Mammary epithelial cell (primary cell): ENCODE data around the gene UPB1.

Source experiments
- EZH2 ChIP-seq: IDR thresholded peaks from 2 replicates; pipeline ENCODE4 v1.6.1; 2012; ENCODE audit warnings: low read length, inconsistent platforms, borderline replicate concordance
- TF ChIP-seq, protein P1 (sequence below), 2 donors: IDR thresholded peaks in 1 of 2; conservative IDR thresholded peaks in 1 of 2; 2 replicates each; pipeline ENCODE4 v1.5.1; 2011 to 2012; ENCODE audit warnings: inconsistent platforms in 2 of 2, low read length in 2 of 2, mild to moderate bottlenecking in 2 of 2, control low read depth in 1 of 2, low read depth in 1 of 2; ENCODE audit not compliant: insufficient read depth in 1 of 2; ENCODE audit errors: extremely low read depth in 1 of 2

DNA sequence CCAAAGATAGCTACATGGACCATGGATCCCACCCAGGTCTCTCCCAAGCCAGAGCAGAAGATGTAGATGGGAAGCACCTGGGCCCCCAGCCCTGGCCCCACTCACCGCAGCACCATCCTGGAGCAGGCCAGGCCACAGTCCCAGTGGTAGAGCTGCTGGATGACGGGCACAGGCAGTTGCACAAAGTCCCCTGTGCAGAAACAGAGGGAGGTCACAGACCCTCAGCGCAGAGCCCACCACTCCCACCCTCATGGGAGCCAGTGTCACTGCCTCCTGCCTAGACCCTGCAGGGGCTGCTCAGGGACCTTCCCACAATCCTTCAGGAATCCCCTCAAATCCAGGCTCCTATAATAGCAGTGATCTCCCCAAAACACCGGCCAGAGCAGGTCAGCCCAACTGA is 53.7 kb downstream of the UPB1 start:
- TF ChIP-seq, protein P1, sequence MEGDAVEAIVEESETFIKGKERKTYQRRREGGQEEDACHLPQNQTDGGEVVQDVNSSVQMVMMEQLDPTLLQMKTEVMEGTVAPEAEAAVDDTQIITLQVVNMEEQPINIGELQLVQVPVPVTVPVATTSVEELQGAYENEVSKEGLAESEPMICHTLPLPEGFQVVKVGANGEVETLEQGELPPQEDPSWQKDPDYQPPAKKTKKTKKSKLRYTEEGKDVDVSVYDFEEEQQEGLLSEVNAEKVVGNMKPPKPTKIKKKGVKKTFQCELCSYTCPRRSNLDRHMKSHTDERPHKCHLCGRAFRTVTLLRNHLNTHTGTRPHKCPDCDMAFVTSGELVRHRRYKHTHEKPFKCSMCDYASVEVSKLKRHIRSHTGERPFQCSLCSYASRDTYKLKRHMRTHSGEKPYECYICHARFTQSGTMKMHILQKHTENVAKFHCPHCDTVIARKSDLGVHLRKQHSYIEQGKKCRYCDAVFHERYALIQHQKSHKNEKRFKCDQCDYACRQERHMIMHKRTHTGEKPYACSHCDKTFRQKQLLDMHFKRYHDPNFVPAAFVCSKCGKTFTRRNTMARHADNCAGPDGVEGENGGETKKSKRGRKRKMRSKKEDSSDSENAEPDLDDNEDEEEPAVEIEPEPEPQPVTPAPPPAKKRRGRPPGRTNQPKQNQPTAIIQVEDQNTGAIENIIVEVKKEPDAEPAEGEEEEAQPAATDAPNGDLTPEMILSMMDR (conservative IDR thresholded peaks at IDR 0.05 in 1 of 2, IDR thresholded peaks at IDR 0.05 in 1 of 2; ENCODE audit: extremely low read depth in 1 of 2, insufficient read depth in 1 of 2, low read depth in 1 of 2, low read length in 2 of 2): no peak
- TF ChIP-seq EZH2: no peak
